Activated T-cell treated with anti-CD3 and anti-CD28 coated beads, Interleukin-2, amount 50 U/mL, for 24 hours (primary cell): ENCODE data around the gene EEF1G.
"Not testable (repeated sequence)": the region's sequence is repeated elsewhere in the genome, so short reads cannot be mapped to it uniquely, and the experiment has no call there.

ENCODE experiments used
- DNase-seq: peaks from one replicate; pipeline ENCODE4 v3.0.0-alpha.2; 2020
- H3K27ac Mint-ChIP-seq: 2 replicates; pipeline ENCODE4 v1.8.0; 2020; ENCODE audit warnings: mild to moderate bottlenecking, mixed read lengths
- H3K27me3 Mint-ChIP-seq: 2 replicates; pipeline ENCODE4 v1.8.0; 2020; ENCODE audit warnings: mixed read lengths
- H3K36me3 Mint-ChIP-seq: 2 replicates; pipeline ENCODE4 v1.8.0; 2020; ENCODE audit warnings: low read depth, mixed read lengths
- H3K4me1 Mint-ChIP-seq: 2 replicates; pipeline ENCODE4 v1.8.0; 2020; ENCODE audit warnings: low read depth, mixed read lengths
- H3K4me3 Mint-ChIP-seq: 2 replicates; pipeline ENCODE4 v1.8.0; 2020; ENCODE audit warnings: mild to moderate bottlenecking, moderate library complexity, mixed read lengths
- H3K9me3 Mint-ChIP-seq: 2 replicates; pipeline ENCODE4 v1.8.0; 2020; ENCODE audit warnings: mixed read lengths

Gene EEF1G

DNA sequence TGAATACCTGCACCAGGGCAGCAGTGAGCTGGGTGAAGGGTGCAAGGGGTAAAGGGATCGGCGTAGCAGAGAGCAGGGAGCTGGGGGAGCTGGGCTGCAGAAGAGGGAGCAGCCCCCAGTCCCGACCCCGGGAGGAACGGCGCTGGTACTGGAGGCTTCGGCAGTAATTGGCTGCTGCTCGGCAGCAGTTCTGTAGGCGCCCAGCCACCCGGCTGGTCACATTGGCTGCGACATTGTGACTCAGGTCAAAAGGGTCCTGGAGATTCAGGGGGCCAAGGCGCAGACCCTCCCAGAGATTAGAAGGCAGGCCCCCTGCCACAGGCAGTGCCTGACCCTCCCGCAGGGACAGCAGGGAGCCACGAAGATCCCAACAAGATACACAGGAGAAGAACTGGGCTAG is 2.1 kb upstream of the EEF1G start:
- Mint-ChIP-seq H3K4me3 (peak overlapping the region; percentile 99), H3K36me3 (peaks cover 88% of the 10 kb centered on the region), H3K27ac (peak overlapping the region; percentile 85), H3K9me3 (no peaks in the 10 kb centered on the region), H3K27me3 (no peaks in the 10 kb centered on the region), H3K4me1 (peaks cover 39% of the 10 kb centered on the region)
- no peak for DNase-seq

DNA sequence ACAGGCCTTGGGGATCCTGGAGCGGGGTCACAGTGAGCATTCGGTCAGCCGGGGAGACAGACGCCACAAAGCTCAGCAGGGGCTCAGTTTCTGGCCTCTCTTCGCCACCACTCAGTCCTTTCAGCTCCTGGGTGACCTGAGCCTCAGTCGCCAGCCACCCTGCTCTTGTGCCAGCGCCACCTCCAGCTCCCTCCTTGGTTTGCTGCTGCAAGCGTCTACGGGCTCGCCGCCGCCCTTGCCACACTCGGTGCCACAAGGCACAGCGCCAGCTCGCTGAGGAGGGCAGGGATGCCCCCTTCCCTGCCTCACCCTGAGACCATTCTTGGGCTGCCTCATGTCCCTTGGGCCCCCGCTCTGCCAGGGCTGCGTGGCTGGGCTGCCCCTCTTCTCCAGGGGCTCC is 1.5 kb upstream of the EEF1G start:
- DNase-seq = no peak
- H3K4me3 Mint-ChIP-seq = peak overlapping the region; percentile 99
- H3K4me1 Mint-ChIP-seq = peaks cover 44% of the 10 kb centered on the region
- H3K36me3 Mint-ChIP-seq = peaks cover 93% of the 10 kb centered on the region
- H3K27me3 Mint-ChIP-seq = no peaks in the 10 kb centered on the region
- H3K27ac Mint-ChIP-seq = peak overlapping the region; percentile 100
- H3K9me3 Mint-ChIP-seq = no peaks in the 10 kb centered on the region

DNA sequence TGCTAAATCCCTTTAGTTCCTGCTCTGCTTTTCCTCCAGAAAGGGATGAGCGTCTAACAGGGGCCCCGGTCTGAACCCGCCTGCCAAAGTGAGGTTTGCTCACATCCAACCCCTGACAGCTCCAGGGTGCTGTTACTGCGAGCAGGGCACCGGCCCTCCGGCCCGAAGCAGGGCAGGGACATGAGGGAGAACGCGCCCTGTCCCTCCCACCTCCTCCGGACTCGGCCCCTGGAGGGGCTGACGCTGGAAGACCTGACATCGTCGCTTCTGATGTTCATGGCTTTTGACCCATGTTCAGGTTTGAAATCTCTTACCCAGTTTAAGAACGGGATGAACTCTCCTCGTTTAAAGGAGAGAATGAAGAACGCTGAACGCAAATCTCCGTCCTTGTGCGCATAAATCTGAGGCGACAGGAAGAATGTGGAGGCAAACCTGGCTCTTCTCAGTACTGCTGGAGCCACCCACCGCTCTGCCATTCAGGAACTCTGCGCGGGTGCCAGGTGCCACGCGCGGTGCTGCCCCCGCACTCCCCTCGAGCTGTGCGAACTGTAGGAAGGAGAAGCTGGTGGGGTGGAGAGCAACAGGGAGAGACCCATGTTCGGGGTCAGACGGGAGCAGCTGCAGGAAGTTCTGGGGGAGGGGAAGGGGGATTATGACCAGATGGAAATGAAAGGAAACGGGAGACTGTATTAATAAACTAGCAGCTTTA is 826 bp upstream of the EEF1G start:
- no peak for DNase-seq
- no peaks in the 10 kb centered on the region for H3K9me3 Mint-ChIP-seq
- peaks cover 49% of the 10 kb centered on the region for H3K4me1 Mint-ChIP-seq
- H3K36me3 Mint-ChIP-seq = peaks cover 97% of the 10 kb centered on the region
- peak overlapping the region; percentile 100 for H3K27ac Mint-ChIP-seq
- no peaks in the 10 kb centered on the region for H3K27me3 Mint-ChIP-seq
- peak overlapping the region; percentile 99 for H3K4me3 Mint-ChIP-seq

DNA sequence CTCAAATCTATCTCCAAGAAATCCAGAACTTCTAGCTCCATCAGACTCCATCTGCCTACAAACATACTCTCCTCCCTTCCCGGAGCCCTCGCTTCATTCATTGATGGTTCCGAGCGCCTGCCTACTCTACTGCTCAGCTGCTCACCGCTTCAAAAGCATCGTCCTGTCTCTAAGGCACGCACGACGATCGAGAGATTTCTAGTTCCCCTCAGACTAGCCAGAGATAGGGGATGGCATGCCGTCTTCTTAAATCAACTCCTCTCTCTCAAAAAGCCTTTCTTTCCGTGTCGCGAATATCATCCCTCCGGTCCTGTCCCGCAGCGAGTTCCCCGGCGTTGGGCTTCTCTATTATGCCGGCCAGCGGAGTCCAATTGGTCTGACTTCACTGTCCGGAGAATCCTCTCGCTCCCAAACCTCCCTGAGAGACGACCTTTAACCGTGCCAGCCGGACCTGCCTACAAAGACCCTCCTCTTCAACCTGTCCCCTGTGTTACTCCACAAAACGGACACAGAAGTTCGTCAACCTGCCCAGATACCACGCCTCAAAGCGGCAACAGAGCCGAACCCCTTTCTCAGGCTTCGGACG is 592 bp downstream of the EEF1G start:
- peaks cover 97% of the 10 kb centered on the region for H3K36me3 Mint-ChIP-seq
- H3K27me3 Mint-ChIP-seq = no peaks in the 10 kb centered on the region
- no peak for DNase-seq
- H3K9me3 Mint-ChIP-seq = no peaks in the 10 kb centered on the region
- H3K27ac Mint-ChIP-seq = peak overlapping the region; percentile 100
- H3K4me1 Mint-ChIP-seq = peaks cover 57% of the 10 kb centered on the region
- peak overlapping the region; percentile 99 for H3K4me3 Mint-ChIP-seq

DNA sequence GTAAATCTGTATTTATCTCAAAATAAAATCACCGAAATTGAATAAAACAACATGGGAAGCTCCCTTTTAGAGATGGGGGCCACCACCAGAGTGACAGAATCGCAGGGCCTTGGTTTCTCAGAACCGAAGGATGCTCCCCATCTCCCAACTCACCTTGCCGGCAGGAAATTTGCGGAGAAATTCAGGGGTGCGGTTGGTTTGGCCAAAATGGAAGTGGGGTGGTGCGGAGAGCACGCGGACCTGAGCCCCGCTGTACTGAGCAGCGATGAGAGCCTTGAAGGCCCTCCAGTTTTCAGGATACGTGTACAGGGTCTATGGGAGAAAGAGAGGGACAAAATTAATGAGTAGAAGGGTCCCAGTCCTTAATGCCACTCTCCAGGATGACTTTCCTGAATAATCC is 1.3 kb downstream of the EEF1G start:
- H3K36me3 Mint-ChIP-seq = peaks cover 97% of the 10 kb centered on the region
- peaks cover 59% of the 10 kb centered on the region for H3K4me1 Mint-ChIP-seq
- peak overlapping the region; percentile 100 for H3K27ac Mint-ChIP-seq
- DNase-seq = no peak
- no peaks in the 10 kb centered on the region for H3K9me3 Mint-ChIP-seq
- H3K27me3 Mint-ChIP-seq = no peaks in the 10 kb centered on the region
- H3K4me3 Mint-ChIP-seq = peak overlapping the region; percentile 99

DNA sequence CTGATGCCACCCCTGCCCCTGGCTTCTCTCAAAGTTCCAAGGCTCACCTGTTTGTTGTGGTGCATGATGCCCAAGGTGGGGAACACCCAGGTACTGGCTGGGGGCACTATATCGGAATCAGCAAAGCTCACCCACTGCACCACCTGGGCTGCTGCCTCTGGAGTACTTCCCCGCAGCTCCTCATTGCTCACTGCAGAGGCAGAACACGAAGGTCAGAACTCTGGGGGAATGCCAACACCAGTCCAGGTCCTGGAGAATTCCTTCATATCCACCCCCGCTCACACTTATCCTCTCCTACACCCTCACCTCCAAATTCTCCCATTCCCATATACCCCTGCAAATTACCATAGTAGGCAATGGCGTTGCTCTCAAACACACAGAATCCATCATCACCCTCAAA is 2.2 kb downstream of the EEF1G start:
- not testable (repeated sequence) for H3K27me3 Mint-ChIP-seq, H3K9me3 Mint-ChIP-seq, DNase-seq
- H3K4me3 Mint-ChIP-seq = peak overlapping the region; percentile 99
- H3K36me3 Mint-ChIP-seq = peaks cover 97% of the 10 kb centered on the region
- peak overlapping the region; percentile 100 for H3K27ac Mint-ChIP-seq
- peaks cover 66% of the 10 kb centered on the region for H3K4me1 Mint-ChIP-seq

DNA sequence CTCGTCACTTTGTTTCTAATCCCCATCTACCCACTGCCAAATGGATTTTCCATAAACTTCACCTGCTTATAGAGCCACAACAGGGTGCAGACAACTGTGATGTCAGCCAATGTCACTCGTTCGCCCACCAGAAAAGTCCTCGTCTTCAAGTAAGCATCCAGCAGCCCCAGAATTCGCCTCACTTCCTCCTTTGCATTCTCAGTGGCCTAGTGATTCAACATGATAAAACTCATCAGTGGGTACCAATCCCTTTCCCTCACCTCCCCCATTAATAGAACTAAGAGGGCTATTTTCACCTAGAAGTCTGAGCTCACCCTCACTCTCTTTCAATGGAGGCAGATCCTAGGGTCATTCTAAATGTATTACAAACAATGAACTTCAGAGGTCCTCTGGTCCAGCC is 2.8 kb downstream of the EEF1G start:
- not testable (repeated sequence) for DNase-seq, H3K27me3 Mint-ChIP-seq, H3K9me3 Mint-ChIP-seq
- peak overlapping the region; percentile 99 for H3K4me3 Mint-ChIP-seq
- H3K4me1 Mint-ChIP-seq = peaks cover 72% of the 10 kb centered on the region
- H3K27ac Mint-ChIP-seq = peak overlapping the region; percentile 100
- H3K36me3 Mint-ChIP-seq = peaks cover 97% of the 10 kb centered on the region

DNA sequence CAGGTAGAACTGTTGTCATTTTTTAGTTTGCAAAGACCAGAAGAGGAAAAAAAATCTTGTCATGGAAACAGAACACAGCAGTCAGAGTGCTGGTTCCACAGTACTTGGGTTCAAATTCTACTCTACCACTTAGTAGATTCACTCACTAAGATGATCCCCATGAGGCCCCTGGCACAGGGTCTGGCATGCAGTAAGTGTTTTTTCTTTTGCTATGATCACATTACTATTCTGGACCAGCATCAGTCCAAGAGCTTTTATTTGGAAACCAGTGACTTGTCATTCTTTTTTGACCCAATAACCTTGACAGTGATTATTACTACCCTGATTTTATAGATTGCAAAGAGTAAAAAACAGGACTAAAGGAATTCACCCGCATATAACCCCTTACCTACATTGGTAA is 4.1 kb downstream of the EEF1G start:
- Mint-ChIP-seq H3K4me1 (peaks cover 69% of the 10 kb centered on the region), H3K4me3 (peak overlapping the region; percentile 99), H3K27ac (peak overlapping the region; percentile 100), H3K9me3 (no peaks in the 10 kb centered on the region), H3K27me3 (no peaks in the 10 kb centered on the region), H3K36me3 (peaks cover 97% of the 10 kb centered on the region)
- DNase-seq = no peak

DNA sequence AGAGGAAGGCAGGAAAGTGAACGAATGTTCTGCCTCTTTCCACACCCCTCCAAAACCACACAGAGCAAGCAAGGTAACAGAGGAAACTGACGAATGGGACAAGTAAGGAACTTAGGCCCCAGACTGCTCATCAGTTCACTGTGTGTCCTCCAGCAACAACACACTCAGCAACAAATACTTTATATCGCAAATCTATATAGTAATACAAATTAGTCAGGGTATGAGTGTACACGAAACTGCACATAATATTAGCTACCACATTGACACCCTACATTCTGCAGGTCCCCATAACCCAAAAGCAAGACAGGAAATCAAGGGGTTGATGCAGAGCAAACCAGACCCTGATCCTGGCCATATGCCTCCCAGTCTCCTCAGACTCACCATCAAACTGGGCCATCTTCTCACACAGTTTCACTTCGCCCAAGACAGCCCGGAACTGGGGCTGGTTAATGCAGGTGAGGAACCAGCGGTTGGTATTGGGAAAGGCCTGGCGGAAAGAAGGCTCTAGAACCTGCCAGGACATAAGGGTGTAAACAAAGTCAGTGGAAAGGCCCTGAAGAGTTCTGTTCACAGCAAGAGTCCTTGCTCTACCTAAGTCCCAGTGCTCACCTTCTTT is 6.6 kb downstream of the EEF1G start:
- H3K4me3 Mint-ChIP-seq = peak overlapping the region; percentile 54
- peak overlapping the region; percentile 90 for H3K27ac Mint-ChIP-seq
- H3K27me3 Mint-ChIP-seq = no peaks in the 10 kb centered on the region
- H3K4me1 Mint-ChIP-seq = peaks cover 70% of the 10 kb centered on the region
- no peaks in the 10 kb centered on the region for H3K9me3 Mint-ChIP-seq
- H3K36me3 Mint-ChIP-seq = peaks cover 94% of the 10 kb centered on the region
- no peak for DNase-seq

DNA sequence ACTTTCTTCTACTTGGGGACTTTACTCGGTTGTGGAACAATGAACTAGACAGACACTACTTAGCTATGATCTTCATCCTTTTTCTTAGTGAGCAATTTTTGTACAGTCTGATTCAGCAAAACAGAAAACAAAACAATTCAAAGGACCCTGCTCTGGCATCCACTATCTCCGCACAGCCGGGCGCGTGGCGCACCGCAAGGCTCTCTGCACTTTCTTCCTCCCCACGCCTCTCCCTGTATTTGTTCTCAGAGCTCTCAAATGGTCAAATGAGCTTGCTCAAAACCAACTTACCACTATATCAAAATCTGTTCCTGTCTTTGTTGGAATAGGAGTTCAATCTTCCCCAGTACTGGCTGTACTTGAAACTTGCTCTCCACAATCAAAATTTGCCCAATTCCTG is 7.4 kb downstream of the EEF1G start:
- Mint-ChIP-seq H3K27ac (peak overlapping the region; percentile 53), H3K36me3 (peaks cover 93% of the 10 kb centered on the region), H3K4me1 (peaks cover 67% of the 10 kb centered on the region), H3K9me3 (no peaks in the 10 kb centered on the region), H3K27me3 (no peaks in the 10 kb centered on the region), H3K4me3 (peak overlapping the region; percentile 5)
- no peak for DNase-seq

DNA sequence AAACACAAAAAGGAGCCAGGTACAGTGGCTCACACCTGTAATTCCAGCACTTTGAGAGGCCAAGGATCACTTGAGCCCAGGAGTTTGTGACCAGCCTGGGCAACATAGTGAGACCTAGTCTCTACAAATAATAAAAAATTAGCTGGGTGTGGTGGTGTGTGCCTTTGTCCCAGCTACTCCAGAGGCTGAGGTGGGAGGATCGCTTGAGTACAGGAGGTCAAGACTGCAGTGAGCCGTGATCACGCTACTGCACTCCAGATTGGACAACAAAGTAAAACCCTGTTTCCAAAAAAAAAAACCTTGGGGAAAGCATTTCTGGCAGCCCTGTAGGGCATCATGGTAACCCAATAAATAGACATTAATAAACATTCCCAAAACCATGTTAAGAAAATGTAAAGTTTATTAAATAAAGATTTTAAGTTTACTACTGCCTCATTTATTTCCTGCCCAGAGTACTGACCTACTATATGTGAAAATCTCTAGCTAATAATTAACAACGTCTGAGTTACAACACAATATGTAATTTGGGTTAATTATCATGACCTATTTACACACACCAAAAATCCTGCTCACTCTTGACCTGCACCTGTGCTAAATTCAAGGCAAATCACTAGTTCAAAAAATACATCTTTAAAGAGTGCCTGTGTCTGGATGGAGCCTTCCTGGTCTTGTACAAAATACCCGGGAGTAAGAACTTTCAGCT is 8.4 kb downstream of the EEF1G start:
- H3K27ac Mint-ChIP-seq = peak overlapping the region; percentile 53

DNA sequence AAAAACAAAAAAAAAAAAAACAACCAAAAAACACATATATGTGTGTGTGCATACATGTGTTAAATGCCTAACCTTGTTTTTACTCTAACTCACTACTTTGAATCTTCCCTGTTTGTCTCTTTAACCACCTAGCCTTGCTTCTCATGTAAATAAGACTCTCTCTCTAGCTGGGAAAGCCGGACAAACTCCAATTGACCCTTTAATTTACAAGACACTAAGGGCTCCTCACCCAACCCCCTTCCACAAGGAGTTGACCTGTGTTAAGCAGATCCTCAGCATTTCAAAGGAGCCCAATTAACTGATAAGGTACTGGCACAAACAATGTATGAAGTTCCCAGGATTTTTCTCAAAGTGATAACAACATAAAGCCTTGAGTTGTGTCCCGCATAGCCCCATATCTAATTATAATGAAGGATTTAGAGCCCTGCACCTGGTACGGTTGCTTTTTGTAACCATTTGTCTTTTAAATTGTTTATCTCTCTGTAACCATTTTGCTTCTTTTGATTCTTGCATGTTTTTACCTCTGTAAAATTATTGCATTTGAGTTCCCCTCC is 11.9 kb downstream of the EEF1G start:
- Mint-ChIP-seq H3K27ac (peak overlapping the region; percentile 86), H3K36me3 (peaks cover 93% of the 10 kb centered on the region), H3K4me1 (peaks cover 80% of the 10 kb centered on the region)
- not testable (repeated sequence) for H3K9me3 Mint-ChIP-seq, DNase-seq, H3K27me3 Mint-ChIP-seq, H3K4me3 Mint-ChIP-seq

More for the DNA sequence above, 8.4 kb downstream of the EEF1G start:
- Mint-ChIP-seq H3K4me1 (peaks cover 68% of the 10 kb centered on the region), H3K9me3 (no peaks in the 10 kb centered on the region), H3K27me3 (no peaks in the 10 kb centered on the region), H3K4me3 (peak overlapping the region; percentile 19), H3K36me3 (peaks cover 93% of the 10 kb centered on the region)
- DNase-seq = no peak

DNA sequence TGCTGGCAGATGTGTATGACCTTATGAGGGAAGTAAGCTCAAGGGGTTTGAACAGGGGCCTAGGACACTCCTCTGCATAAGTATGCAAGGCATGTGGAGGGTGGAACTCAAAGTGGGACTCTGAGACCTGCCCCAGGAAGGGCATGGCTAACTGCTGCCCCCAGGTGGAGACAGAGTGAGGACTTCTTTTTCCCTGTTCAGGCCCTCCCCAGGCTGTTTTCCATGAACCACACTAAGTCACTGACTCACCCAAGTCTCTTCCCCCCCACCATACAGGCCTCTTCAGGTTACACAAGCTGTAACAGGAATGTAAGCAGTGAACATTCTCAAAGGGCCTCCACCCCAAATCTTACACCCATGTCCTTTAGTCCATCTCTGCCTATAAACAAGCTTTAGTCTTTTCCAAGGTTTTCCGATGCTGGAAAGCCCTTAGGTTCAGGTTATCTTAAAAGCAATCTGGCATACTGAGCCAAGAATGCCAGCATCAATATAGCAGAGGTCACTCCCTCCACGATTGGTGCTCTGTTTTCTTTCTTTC is 13.1 kb downstream of the EEF1G start:
- peaks cover 93% of the 10 kb centered on the region for H3K36me3 Mint-ChIP-seq
- no peaks in the 10 kb centered on the region for H3K27me3 Mint-ChIP-seq
- H3K4me1 Mint-ChIP-seq = peaks cover 80% of the 10 kb centered on the region
- H3K27ac Mint-ChIP-seq = peak overlapping the region; percentile 97
- no peaks in the 10 kb centered on the region for H3K9me3 Mint-ChIP-seq
- H3K4me3 Mint-ChIP-seq = no peak overlapping the region
- peak; percentile 76 for DNase-seq

DNA sequence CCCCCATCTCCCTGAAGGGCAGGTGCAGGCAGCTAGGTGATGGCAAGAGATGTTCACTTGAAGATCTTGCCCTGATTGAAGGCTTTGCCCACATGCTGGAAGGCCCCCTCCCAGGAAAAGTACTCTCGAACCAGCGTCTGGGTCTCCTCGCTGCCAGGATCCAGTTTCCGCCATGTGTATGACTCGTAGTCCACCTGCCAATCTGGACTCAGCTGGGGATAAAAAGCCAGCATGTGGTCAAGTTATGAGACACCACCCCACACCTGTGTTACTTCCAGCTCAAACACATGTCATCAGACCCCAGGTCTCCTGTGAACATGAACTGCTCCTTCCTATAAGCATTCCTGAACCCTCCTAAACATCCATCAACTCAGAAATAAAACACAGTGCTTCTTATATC is 14.1 kb downstream of the EEF1G start:
- Mint-ChIP-seq H3K4me3 (peak overlapping the region; percentile 4), H3K27ac (peak overlapping the region; percentile 97), H3K36me3 (peaks cover 92% of the 10 kb centered on the region), H3K4me1 (peaks cover 85% of the 10 kb centered on the region)
- not testable (repeated sequence) for H3K9me3 Mint-ChIP-seq, DNase-seq, H3K27me3 Mint-ChIP-seq
